K562 (cell line): ENCODE results near the gene ACVR2B. TPM values are rescaled to one million over a fixed set of nuclear protein-coding genes. Genes with fewer than 3 reads are reported as not detected.
A peak's percentile ranks its signal among the peaks of the same experiment; 100 is the strongest.

ENCODE experiments used
- ATAC-seq: fragments of 200-7000 bp; cut with Tn5 transposase; 3 replicates; pipeline ENCODE4 v1.9.1; 2020; ENCODE audit warnings: moderate library complexity
- BruUV-seq: library from RNA; stranded (reverse); fragments of 400-500 nt; replicated peaks from 2 replicates; lab custom pipeline; 2021; lab: Mats Ljungman, UMichigan
- CTCF ChIA-PET: fragments of 300-600 bp; formaldehyde crosslinking; extraction: SDS; loops from one replicate; lab custom pipeline; 2021; ENCODE audit warnings: low intra/inter-chr PET ratio; lab: Yijun Ruan, JAX
- POLR2A ChIA-PET: fragments of 300-600, 350-650 bp; sonication (Branson Sonifier 250); formaldehyde crosslinking; extraction: SDS; loops from one replicate; lab custom pipeline; 2021; ENCODE audit warnings: antibody characterized with exemption, inconsistent platforms; lab: Yijun Ruan, JAX
- DNase-seq, 4 experiments: peaks; one replicate each; pipeline versions ENCODE4 v3.0.0 to v3.0.0-alpha.2; 2011 to 2018; ENCODE audit warnings: low spot score in 3 of 4, mixed read lengths in 3 of 4; ENCODE audit errors: extremely low read depth in 1 of 4
- FAIRE-seq: peaks from 2 replicates; lab custom pipeline; 2011; peaks lifted over from hg19 to GRCh38; lab: Jason Lieb, UNC
- H2AFZ ChIP-seq: 2 replicates; pipeline ENCODE4 v1.6.0; 2011; ENCODE audit warnings: low read depth, low read length, control low read depth, inconsistent platforms
- H3K27ac ChIP-seq: fragments of 200-600 bp; 3 replicates; pipeline ENCODE4 v1.8.0; 2011; ENCODE audit warnings: low read depth, mild to moderate bottlenecking, control low read depth, inconsistent platforms, low read length, moderate library complexity, mixed read lengths; ENCODE audit errors: extremely low read depth
- H3K27me3 ChIP-seq, 2 experiments: fragments of 300-600 bp in 1 of 2; 2 replicates in 1 of 2; 3 replicates in 1 of 2; pipeline versions ENCODE4 v1.6.0 to v1.8.0; 2011; ENCODE audit warnings: inconsistent platforms in 2 of 2, low read length in 2 of 2, mild to moderate bottlenecking in 1 of 2, mixed read lengths in 1 of 2, moderate library complexity in 1 of 2; ENCODE audit not compliant: control insufficient read depth in 2 of 2, insufficient read depth in 2 of 2
- H3K36me3 ChIP-seq: fragments of 300-600 bp; 3 replicates; pipeline ENCODE4 v1.8.0; 2011; ENCODE audit warnings: mild to moderate bottlenecking, low read length, inconsistent platforms; ENCODE audit not compliant: control insufficient read depth, insufficient read depth
- H3K4me1 ChIP-seq, 2 experiments: fragments of 200-600 bp in 1 of 2; replicated peaks in 1 of 2; 2 replicates in 1 of 2; 3 replicates in 1 of 2; pipeline versions ENCODE4 v1.5.1 to v1.8.0; 2011; ENCODE audit warnings: inconsistent platforms in 2 of 2, low read length in 2 of 2, mild to moderate bottlenecking in 1 of 2, mixed read lengths in 1 of 2, moderate library complexity in 1 of 2; ENCODE audit not compliant: control insufficient read depth in 2 of 2, insufficient read depth in 2 of 2
- H3K4me2 ChIP-seq: 2 replicates; pipeline ENCODE4 v1.6.1; 2011; ENCODE audit warnings: low read length, control low read depth, inconsistent platforms, mixed read lengths; ENCODE audit not compliant: insufficient read depth
- H3K4me3 ChIP-seq: fragments of 200-600 bp; sonication (generic), shearing (Covaris generic); 2 replicates; pipeline ENCODE4 v1.5.1; 2016; ENCODE audit warnings: control low read depth, inconsistent platforms
- H3K79me2 ChIP-seq: fragments of 200-600 bp; 3 replicates; pipeline ENCODE4 v1.8.0; 2011; ENCODE audit warnings: low read length, inconsistent platforms; ENCODE audit not compliant: control insufficient read depth, insufficient read depth
- H3K9ac ChIP-seq, 2 experiments: 2 replicates each; pipeline versions ENCODE4 v1.6.0 to v1.6.1; 2011; ENCODE audit warnings: low read depth in 2 of 2, low read length in 2 of 2, control low read depth in 1 of 2, inconsistent platforms in 1 of 2, mild to moderate bottlenecking in 1 of 2, mixed read lengths in 1 of 2; ENCODE audit not compliant: insufficient read depth in 1 of 2
- H3K9me1 ChIP-seq: one replicate; pipeline ENCODE4 v1.6.0; 2011; ENCODE audit warnings: inconsistent platforms, mild to moderate bottlenecking, low read length, moderate library complexity; ENCODE audit not compliant: control insufficient read depth, insufficient read depth
- H3K9me3 ChIP-seq: replicated peaks from 2 replicates; pipeline ENCODE4 v1.5.1; 2011; ENCODE audit warnings: low read depth, low read length, inconsistent platforms; ENCODE audit not compliant: control insufficient read depth, insufficient read depth
- H4K20me1 ChIP-seq: replicated peaks from 2 replicates; pipeline ENCODE4 v1.6.1; 2011; ENCODE audit warnings: low read length, inconsistent platforms, mixed read lengths; ENCODE audit not compliant: control insufficient read depth, insufficient read depth
- CBX3 ChIP-seq, 2 experiments: IDR thresholded peaks; 1 replicate in 1 of 2; 2 replicates in 1 of 2; pipeline ENCODE4 v1.6.1; 2012; ENCODE audit warnings: inconsistent platforms in 2 of 2, low read length in 2 of 2, borderline replicate concordance in 1 of 2, control low read depth in 1 of 2
- NR3C1 ChIP-seq: sonication (generic); formaldehyde crosslinking; IDR thresholded peaks from 2 replicates; pipeline ENCODE4 v1.8.1; 2022; ENCODE audit warnings: missing genetic modification reagents
- WGBS: fragments of 100-300 bp; shearing (Covaris generic); methylation state at CpG from one replicate; pipeline ENCODE4 v1.1.6; 2016; ENCODE audit warnings: low coverage, mixed read lengths; ENCODE audit not compliant: insufficient coverage; ENCODE audit errors: missing lambda C conversion rate; 5-methylcytosine and 5-hydroxymethylcytosine counted together
- in situ Hi-C: fragments of 300-500 bp; cut with MboI; formaldehyde crosslinking; loops from 4 replicates; pipeline ENCODE4 v1.15.0; 2018; ENCODE audit warnings: inconsistent platforms, mixed read lengths
- intact Hi-C: fragments of 100-400 bp; cut with micrococcal nuclease; formaldehyde crosslinking; loops from 2 replicates; pipeline ENCODE4 v1.14.2; 2022
- polyA plus RNA-seq, 8 experiments: library from polyadenylated mRNA; depleted of rRNA in 4 of 8; stranded (reverse) in 5 of 8; unstranded in 3 of 8; fragments of >200 nt; fragmentation: Nextera tagmentation in 2 of 8; fragmentation: Illumina TruSeq in 1 of 8; extraction: Ambion mirVana in 2 of 8; extraction: Trizol in 1 of 8; gene quantifications; 2 replicates each; pipeline versions ENCODE4 v1.2.1 to v1.2.3, GENCODE V29; 2011 to 2014; ENCODE audit warnings: inconsistent platforms in 1 of 8, missing spikeins in 1 of 8
- total RNA-seq, 7 experiments: library from RNA; depleted of rRNA in 6 of 7; stranded (reverse); fragments of >200 nt in 6 of 7; fragmentation: Illumina TruSeq in 2 of 7; extraction: Trizol in 2 of 7; gene quantifications; 2 replicates each; pipeline versions ENCODE4 v1.2.1 to v1.2.3, GENCODE V29; 2011 to 2021; ENCODE audit warnings: low replicate concordance in 1 of 7
- TF ChIP-seq, protein P1 (sequence below), 2 experiments: fragments of 450-650 bp; conservative IDR thresholded peaks; 2 replicates each; pipeline ENCODE4 v1.6.1; 2017; ENCODE audit warnings: mild to moderate bottlenecking in 2 of 2, moderate library complexity in 2 of 2

The ACVR2B gene
- total and polyA plus RNA-seq, 9 of the 15 experiments (the other 6 are each of a cell fraction or from before 2014, with no cell fraction given) = 1.8 to 23.7 (median 7.1) TPM

DNA sequence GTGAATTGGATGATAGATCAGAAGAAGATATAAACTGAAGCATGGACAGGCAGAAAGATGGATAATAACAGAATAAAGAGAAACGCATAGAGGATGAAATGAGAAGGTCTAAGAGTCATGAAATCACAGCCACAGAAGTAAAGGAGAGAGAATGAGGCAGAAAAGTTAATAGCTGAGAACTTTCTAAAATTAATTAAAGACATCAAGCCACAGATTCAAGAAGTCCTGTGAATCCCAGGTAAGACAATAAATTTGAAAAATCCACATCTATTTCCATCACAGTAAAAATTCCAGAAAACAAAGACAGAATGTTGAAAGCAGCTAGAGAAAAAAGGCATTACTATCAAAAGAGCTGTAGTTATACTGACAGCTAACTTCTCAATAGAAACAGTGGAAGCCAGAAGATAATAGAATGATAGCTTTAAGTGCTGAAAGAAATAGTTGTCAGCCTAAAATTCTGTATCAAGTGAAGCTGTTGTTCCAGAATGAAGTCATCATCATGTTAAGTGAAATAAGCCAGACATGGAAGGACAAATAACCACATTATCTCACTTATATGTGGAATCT lies 12.0 kb downstream of the ACVR2B start:
- H3K9me3 ChIP-seq = no peaks in the 10 kb centered on the region
- no peak overlapping the region for H3K27ac ChIP-seq
- in situ Hi-C loops = no loop called here
- no peak overlapping the region for H2AFZ ChIP-seq
- 76% methylated on average over 1 of the region's 1 CpG for WGBS
- TF ChIP-seq, protein P1, sequence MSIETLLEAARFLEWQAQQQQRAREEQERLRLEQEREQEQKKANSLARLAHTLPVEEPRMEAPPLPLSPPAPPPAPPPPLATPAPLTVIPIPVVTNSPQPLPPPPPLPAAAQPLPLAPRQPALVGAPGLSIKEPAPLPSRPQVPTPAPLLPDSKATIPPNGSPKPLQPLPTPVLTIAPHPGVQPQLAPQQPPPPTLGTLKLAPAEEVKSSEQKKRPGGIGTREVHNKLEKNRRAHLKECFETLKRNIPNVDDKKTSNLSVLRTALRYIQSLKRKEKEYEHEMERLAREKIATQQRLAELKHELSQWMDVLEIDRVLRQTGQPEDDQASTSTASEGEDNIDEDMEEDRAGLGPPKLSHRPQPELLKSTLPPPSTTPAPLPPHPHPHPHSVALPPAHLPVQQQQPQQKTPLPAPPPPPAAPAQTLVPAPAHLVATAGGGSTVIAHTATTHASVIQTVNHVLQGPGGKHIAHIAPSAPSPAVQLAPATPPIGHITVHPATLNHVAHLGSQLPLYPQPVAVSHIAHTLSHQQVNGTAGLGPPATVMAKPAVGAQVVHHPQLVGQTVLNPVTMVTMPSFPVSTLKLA (conservative IDR thresholded peaks at IDR 0.05) = no peak
- no peak for TF ChIP-seq NR3C1 (CRISPR knock-in tag)
- TF ChIP-seq CBX3 (IDR thresholded peaks at IDR 0.05; ENCODE audit: borderline replicate concordance in 1 of 2, low read length in 2 of 2) = peak in 1 of 2 experiments; percentile 65; a peak in 2 of 3 replicates
- no peak overlapping the region for H3K9ac ChIP-seq
- CTCF ChIA-PET = no interaction called here
- FAIRE-seq (no peak), ATAC-seq (no peak), DNase-seq (no peak)
- no peaks in the 10 kb centered on the region for H3K36me3 ChIP-seq
- H3K27me3 ChIP-seq = no peaks in the 10 kb centered on the region
- no peaks in the 10 kb centered on the region for H3K9me1 ChIP-seq
- intact Hi-C loops = no loop called here
- no peak overlapping the region for H3K4me3 ChIP-seq
- no TSS peak for BruUV-seq
- POLR2A ChIA-PET = no interaction called here
- peaks cover 1% of the 10 kb centered on the region; the same call in 1 of the 2 replicates for H4K20me1 ChIP-seq
- peaks cover 24% of the 10 kb centered on the region for H3K79me2 ChIP-seq
- no peaks in the 10 kb centered on the region for H3K4me1 ChIP-seq
- H3K4me2 ChIP-seq = no peak overlapping the region
